Ovary (tissue), 9 donors: ENCODE results near the gene TMEM139. TPM values are rescaled to one million over a fixed set of nuclear protein-coding genes. Genes with fewer than 3 reads are reported as not detected.

ENCODE experiments used
- DNase-seq, 5 donors: peaks; one replicate each; pipeline ENCODE4 v3.0.0-alpha.2; 2019 to 2020
- H3K27ac ChIP-seq, 2 donors: fragments of 200-600 bp; one replicate each; pipeline versions ENCODE4 v1.5.1 to v1.8.0; 2019 to 2022
- H3K27me3 ChIP-seq: fragments of 200-600 bp; one replicate; pipeline ENCODE4 v1.8.0; 2022
- H3K36me3 ChIP-seq: fragments of 200-600 bp; sonication (generic); one replicate; pipeline ENCODE4 v1.5.1; 2019
- H3K4me1 ChIP-seq: one replicate; pipeline ENCODE4 v1.8.1; 2013; ENCODE audit warnings: mild to moderate bottlenecking, moderate library complexity; ENCODE audit not compliant: insufficient read depth
- H3K4me3 ChIP-seq: fragments of 200-600 bp; sonication (generic); one replicate; pipeline ENCODE4 v1.5.1; 2017
- H3K9me3 ChIP-seq, 2 donors: fragments of 200-600 bp in 1 of 2; sonication (generic) in 1 of 2; one replicate each; pipeline versions ENCODE4 v1.5.1 to v1.8.1; 2013 to 2019; ENCODE audit warnings: mild to moderate bottlenecking in 1 of 2, moderate library complexity in 1 of 2
- CTCF ChIP-seq, 3 donors: fragments of 450-650 bp in 2 of 3; fragments of 200-600 bp in 1 of 3; IDR thresholded peaks; one replicate each; pipeline versions ENCODE4 v1.5.1 to v1.8.0; 2016 to 2022; ENCODE audit warnings: antibody characterized with exemption in 3 of 3, mild to moderate bottlenecking in 1 of 3
- EP300 ChIP-seq: sonication (generic); formaldehyde crosslinking; IDR thresholded peaks from one replicate; pipeline ENCODE4 v1.6.1; 2017; ENCODE audit warnings: antibody characterized with exemption
- POLR2A ChIP-seq: fragments of 450-650 bp; IDR thresholded peaks from one replicate; pipeline ENCODE4 v1.6.1; 2017; ENCODE audit warnings: antibody characterized with exemption, mild to moderate bottlenecking, moderate library complexity
- WGBS, 3 donors: extraction: QIAGEN DNeasy Blood & Tissue Kit in 1 of 3; methylation state at CpG; one replicate each; pipeline versions ENCODE4 v1.1.5 to v1.1.7; 2013 to 2017; 5-methylcytosine and 5-hydroxymethylcytosine counted together
- intact Hi-C, 4 donors: fragments of 100-400 bp; cut with DNase I; formaldehyde crosslinking; loops; one replicate each; pipeline versions ENCODE4 v1.11.0 to v1.15.1; 2022 to 2023
- polyA plus RNA-seq, 2 donors: library from polyadenylated mRNA; stranded (reverse); fragments of 200-250 nt in 1 of 2; fragments of 350-450 nt in 1 of 2; fragmentation: Illumina TruSeq in 1 of 2; extraction: RNeasy Lipid Tissue Mini Kit (QIAGEN cat#74804) in 1 of 2; gene quantifications; one replicate each; pipeline ENCODE4 v1.2.3, GENCODE V29; 2013 to 2014
- small RNA-seq: library from RNA; depleted of rRNA; stranded (forward); fragments of <200 nt; gene quantifications from one replicate; pipeline ENCODE3, GENCODE V24; 2016
- total RNA-seq, 7 donors: library from RNA; depleted of rRNA in 2 of 7; stranded (reverse); fragments of >200 nt in 2 of 7; fragmentation: NEBNext Ultra II Directional in 3 of 7; extraction: Animal tissue kit (Norgen Biotek cat#: 25700) in 3 of 7; gene quantifications; one replicate each; pipeline versions ENCODE4 v1.1.0 to v1.2.4, GENCODE V29; 2016 to 2023
- donor health status: DM: no; HTN: no; CAD: no; lungs with moderate emphysema.
- donor health status: DM: no; HTN: no; CAD: no.
- donor health status: Bipolar disorder and iron deficiency.
- donor health status: DM: yes; HTN: yes; CAD: no.
- donor health status: DM: no; HTN: no; CAD: no.
- donor health status: DM: yes; HTN: yes; CAD: no.

The TMEM139 gene
- total and polyA plus RNA-seq, 9 donors: 0.35 to 10.8 (median 0.61) TPM

- H3K27ac ChIP-seq: no peak overlapping the region
- H3K27me3 ChIP-seq: no peaks in the 10 kb centered on the region
- 18 to 40% (median 38%) methylated on average over 1 of the region's 1 CpG for WGBS, 3 donors
- intact Hi-C loops: no loop called here
- H3K9me3 ChIP-seq: no peaks in the 10 kb centered on the region
- H3K4me1 ChIP-seq: no peaks in the 10 kb centered on the region
- TF ChIP-seq EP300 (no peak), POLR2A (no peak), CTCF (IDR thresholded peaks at IDR 0.05) (no peak)
- H3K36me3 ChIP-seq: no peaks in the 10 kb centered on the region
- H3K4me3 ChIP-seq: no peak overlapping the region
- DNase-seq: no peak
These were observed 49.5 kb downstream of the TMEM139 start for GRCh38 chr7:143334244-143334643.

GRCh38 chr7:143337216-143337615, 52.5 kb downstream of the TMEM139 start:
- 71 to 78% (median 77%) methylated on average over 3 of the region's 3 CpGs for WGBS, 3 donors
- no peak for DNase-seq
- TF ChIP-seq POLR2A (no peak), CTCF (IDR thresholded peaks at IDR 0.05) (no peak), EP300 (no peak)

More at GRCh38 chr7:143337216-143337615, 52.5 kb downstream of the TMEM139 start:
- H3K36me3 ChIP-seq: no peaks in the 10 kb centered on the region
- no peaks in the 10 kb centered on the region for H3K4me1 ChIP-seq
- H3K27ac ChIP-seq: no peak overlapping the region
- H3K9me3 ChIP-seq: no peaks in the 10 kb centered on the region
- H3K4me3 ChIP-seq: no peak overlapping the region
- H3K27me3 ChIP-seq: no peaks in the 10 kb centered on the region
- intact Hi-C loops: no loop called here

Small RNA genes within 50 kb of the gene (small RNA-seq; reads per million reads assigned to genes)
- gene RN7SL481P: not detected
- gene RN7SL535P: not detected

Other genes with a start within 250 kb of the TMEM139 start
- not detected for gene OR6V1, start 232.6 kb upstream of the TMEM139 start, total RNA-seq
- not detected for gene OR6V1, start 232.6 kb upstream of the TMEM139 start, polyA plus RNA-seq
- gene PIP, start 152.9 kb upstream of the TMEM139 start, total RNA-seq: 1 to 10 TPM in 1 of 7 donors, under 1 TPM in 1, not detected in 5; 0.92 to 4.9 TPM
- not detected for gene PIP, start 152.9 kb upstream of the TMEM139 start, polyA plus RNA-seq
- gene TAS2R39, start 101.5 kb upstream of the TMEM139 start, total RNA-seq: not detected
- not detected for gene TAS2R39, start 101.5 kb upstream of the TMEM139 start, polyA plus RNA-seq
- gene TAS2R40, start 62.9 kb upstream of the TMEM139 start, total RNA-seq: not detected
- gene TAS2R40, start 62.9 kb upstream of the TMEM139 start, polyA plus RNA-seq: not detected
- gene GSTK1, start 21.5 kb upstream of the TMEM139 start, total RNA-seq: 100 to 1,000 TPM in 1 of 7 donors, 10 to 100 TPM in 6; 55.0 to 108 (median 75.7) TPM
- gene GSTK1, start 21.5 kb upstream of the TMEM139 start, polyA plus RNA-seq: 100 to 1,000 TPM in 1 of 2 donors, 10 to 100 TPM in 1; 84.9 to 138 TPM
- gene CASP2, start 3.4 kb downstream of the TMEM139 start, total RNA-seq: 10 to 100 TPM in 5 of 7 donors, 1 to 10 TPM in 2; 7.7 to 26.6 (median 23.0) TPM
- 10 to 100 TPM in 1 of 2 donors, 1 to 10 TPM in 1; 8.0 to 23.8 TPM for gene CASP2, start 3.4 kb downstream of the TMEM139 start, polyA plus RNA-seq
- gene CLCN1, start 31.2 kb downstream of the TMEM139 start, total RNA-seq: under 1 TPM in 1 of 7 donors, not detected in 6; 0.10 TPM
- not detected for gene CLCN1, start 31.2 kb downstream of the TMEM139 start, polyA plus RNA-seq
- under 1 TPM; 0.34 to 0.99 (median 0.79) TPM for gene FAM131B, start 77.8 kb downstream of the TMEM139 start, total RNA-seq
- under 1 TPM; 0.29 to 0.83 TPM for gene FAM131B, start 77.8 kb downstream of the TMEM139 start, polyA plus RNA-seq
- 100 to 1,000 TPM in 5 of 7 donors, 10 to 100 TPM in 2; 44.2 to 282 (median 195) TPM for gene ZYX, start 96.4 kb downstream of the TMEM139 start, total RNA-seq
- gene ZYX, start 96.4 kb downstream of the TMEM139 start, polyA plus RNA-seq: 100 to 1,000 TPM in 1 of 2 donors, 10 to 100 TPM in 1; 91.8 to 109 TPM
- 10 to 100 TPM in 1 of 7 donors, 1 to 10 TPM in 4, under 1 TPM in 1, not detected in 1; 0.40 to 21.3 (median 2.6) TPM for gene EPHA1, start 123.9 kb downstream of the TMEM139 start, total RNA-seq
- gene EPHA1, start 123.9 kb downstream of the TMEM139 start, polyA plus RNA-seq: under 1 TPM; 0.21 to 0.45 TPM
- gene TAS2R60, start 158.5 kb downstream of the TMEM139 start, total RNA-seq: under 1 TPM in 1 of 7 donors, not detected in 6; 0.98 TPM
- gene TAS2R60, start 158.5 kb downstream of the TMEM139 start, polyA plus RNA-seq: not detected
- gene TAS2R41, start 192.9 kb downstream of the TMEM139 start, total RNA-seq: under 1 TPM in 1 of 7 donors, not detected in 6; 0.50 TPM
- not detected for gene TAS2R41, start 192.9 kb downstream of the TMEM139 start, polyA plus RNA-seq